DND-41 (cell line): ENCODE results near the gene EGR4.

Experiments used
- CTCF ChIP-seq: IDR thresholded peaks from 2 replicates; pipeline ENCODE4 v1.5.1; 2012; ENCODE audit warnings: borderline replicate concordance, low read length, moderate library complexity, mild to moderate bottlenecking; ENCODE audit not compliant: poor library complexity, severe bottlenecking; ENCODE audit errors: extremely low read depth
- EZH2 ChIP-seq: IDR thresholded peaks from 3 replicates; pipeline ENCODE4 v1.6.1; 2012; ENCODE audit warnings: borderline replicate concordance, low read depth, mild to moderate bottlenecking, moderate library complexity, low read length, inconsistent platforms; ENCODE audit not compliant: severe bottlenecking

GRCh38 chr2:73259276-73259675, 34.1 kb downstream of the EGR4 start:
- no peak for TF ChIP-seq CTCF
- no peak for TF ChIP-seq EZH2
